Measurements from ENCODE around the gene NHSL2.

Gene NHSL2

GRCh38 chrX:72016881-72017783 lies 106.5 kb downstream of the NHSL2 start:
- TF ChIP-seq CTCF (IDR thresholded peaks at IDR 0.05; ENCODE audit: low read depth, low read length), result no peak
- TF ChIP-seq EZH2phosphoT487 (IDR thresholded peaks at IDR 0.05; ENCODE audit: low read depth), result no peak
- H3K9ac ChIP-seq (ENCODE audit: low read length), result no peak overlapping the region
- H4K20me1 ChIP-seq (ENCODE audit: insufficient read depth, low read length), result no peaks in the 10 kb centered on the region
- no peaks in the 10 kb centered on the region for H3K36me3 ChIP-seq (replicated peaks; ENCODE audit: low read depth, low read length)
- no peak overlapping the region for H2AFZ ChIP-seq (ENCODE audit: low read depth, low read length)
- peaks cover 10% of the 10 kb centered on the region for H3K27me3 ChIP-seq (ENCODE audit: low read depth, low read length)
- H3K4me3 ChIP-seq (ENCODE audit: low read length), result no peak overlapping the region
- H3K9me3 ChIP-seq (ENCODE audit: insufficient read depth, low read length), result no peaks in the 10 kb centered on the region
- no peaks in the 10 kb centered on the region for H3K79me2 ChIP-seq (ENCODE audit: low read length)
- peaks cover 26% of the 10 kb centered on the region for H3K4me1 ChIP-seq (ENCODE audit: low read length)
- no peak overlapping the region for H3K27ac ChIP-seq (ENCODE audit: low read length)
- H3K4me2 ChIP-seq (ENCODE audit: low read length), result no peak overlapping the region

DNA sequence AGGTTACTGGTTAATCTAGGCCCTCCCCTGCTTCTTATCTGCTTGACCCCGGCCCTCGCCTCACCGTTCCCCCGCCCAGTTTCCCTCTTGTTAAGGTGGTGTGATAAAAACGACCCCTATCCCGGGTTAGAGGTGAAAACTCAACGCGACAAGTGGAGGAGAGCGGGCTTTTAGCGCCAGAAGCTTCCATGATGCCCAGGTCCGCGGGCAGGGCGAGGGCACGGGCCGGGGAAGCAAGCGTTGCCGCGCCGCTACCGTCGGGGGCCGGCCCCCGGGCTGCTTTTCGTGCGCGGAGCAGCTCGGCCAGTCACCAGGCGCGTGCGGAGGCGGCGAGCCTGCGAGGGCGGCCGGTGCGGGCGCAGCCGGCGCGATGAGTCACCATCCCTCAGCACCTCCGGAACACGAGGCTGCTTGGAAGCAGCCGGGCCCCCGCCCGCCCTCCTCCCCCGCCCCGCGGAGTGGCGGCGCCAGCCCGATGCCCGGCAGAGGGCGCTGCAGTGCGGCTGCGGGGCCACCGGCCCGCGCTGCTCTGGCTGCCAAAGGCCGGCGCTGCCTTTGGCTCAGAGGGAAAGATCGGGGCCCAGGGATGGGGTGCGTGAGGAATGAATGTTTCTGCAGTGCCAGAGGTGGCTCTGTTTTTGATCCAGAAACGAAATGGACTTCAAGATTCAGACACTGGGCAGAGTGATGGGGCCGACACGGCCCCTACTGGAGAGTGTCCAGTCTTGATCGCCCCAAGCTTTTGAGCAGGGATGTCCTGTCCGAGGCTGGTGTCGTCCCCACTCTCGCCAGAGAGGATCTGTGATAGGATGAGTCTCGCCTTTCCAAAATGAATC lies 107.8 kb downstream of the NHSL2 start:
- Histone ChIP-seq H3K9me3 (ENCODE audit: insufficient read depth, low read length) (no peaks in the 10 kb centered on the region), H3K27ac (ENCODE audit: low read length) (no peak overlapping the region), H3K4me3 (ENCODE audit: low read length) (no peak overlapping the region), H2AFZ (ENCODE audit: low read depth, low read length) (no peak overlapping the region), H3K4me2 (ENCODE audit: low read length) (peak overlapping the region; percentile 29), H3K79me2 (ENCODE audit: low read length) (no peaks in the 10 kb centered on the region), H3K9ac (ENCODE audit: low read length) (no peak overlapping the region), H3K27me3 (ENCODE audit: low read depth, low read length) (peaks cover 10% of the 10 kb centered on the region), H3K36me3 (replicated peaks; ENCODE audit: low read depth, low read length) (no peaks in the 10 kb centered on the region), H4K20me1 (ENCODE audit: insufficient read depth, low read length) (no peaks in the 10 kb centered on the region), H3K4me1 (ENCODE audit: low read length) (peaks cover 27% of the 10 kb centered on the region)
- peak; percentile 53 for TF ChIP-seq CTCF (IDR thresholded peaks at IDR 0.05; ENCODE audit: low read depth, low read length)
- TF ChIP-seq EZH2phosphoT487 (IDR thresholded peaks at IDR 0.05; ENCODE audit: low read depth), result no peak

DNA sequence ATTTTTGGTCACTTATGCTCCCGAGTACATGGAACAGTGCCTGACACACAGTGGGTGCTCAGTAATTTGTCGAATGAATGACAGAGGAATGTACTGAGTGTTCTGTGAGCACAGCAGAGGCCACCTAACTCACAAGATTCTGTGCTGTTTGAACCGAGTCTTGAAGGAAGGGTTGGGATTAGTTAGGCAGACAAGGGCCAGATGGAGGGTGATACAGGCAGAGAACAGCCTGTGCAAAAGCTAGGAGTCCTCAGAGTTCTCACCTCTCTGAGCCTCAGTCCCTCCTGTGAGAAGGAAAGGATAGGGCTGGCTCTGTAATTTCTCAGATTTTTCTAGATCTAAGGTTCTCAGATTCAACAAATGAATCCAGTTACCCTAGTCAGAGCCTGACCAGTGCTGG lies 108.8 kb downstream of the NHSL2 start:
- no peak overlapping the region for H3K4me2 ChIP-seq (ENCODE audit: low read length)
- no peak overlapping the region for H3K9ac ChIP-seq (ENCODE audit: low read length)
- no peaks in the 10 kb centered on the region for H3K79me2 ChIP-seq (ENCODE audit: low read length)
- TF ChIP-seq EZH2phosphoT487 (IDR thresholded peaks at IDR 0.05; ENCODE audit: low read depth), result no peak
- no peak overlapping the region for H3K27ac ChIP-seq (ENCODE audit: low read length)
- no peak overlapping the region for H3K4me3 ChIP-seq (ENCODE audit: low read length)
- H2AFZ ChIP-seq (ENCODE audit: low read depth, low read length), result no peak overlapping the region
- H3K36me3 ChIP-seq (replicated peaks; ENCODE audit: low read depth, low read length), result no peaks in the 10 kb centered on the region
- H3K4me1 ChIP-seq (ENCODE audit: low read length), result peaks cover 27% of the 10 kb centered on the region
- H3K9me3 ChIP-seq (ENCODE audit: insufficient read depth, low read length), result no peaks in the 10 kb centered on the region
- no peaks in the 10 kb centered on the region for H4K20me1 ChIP-seq (ENCODE audit: insufficient read depth, low read length)
- H3K27me3 ChIP-seq (ENCODE audit: low read depth, low read length), result peaks cover 10% of the 10 kb centered on the region

DNA sequence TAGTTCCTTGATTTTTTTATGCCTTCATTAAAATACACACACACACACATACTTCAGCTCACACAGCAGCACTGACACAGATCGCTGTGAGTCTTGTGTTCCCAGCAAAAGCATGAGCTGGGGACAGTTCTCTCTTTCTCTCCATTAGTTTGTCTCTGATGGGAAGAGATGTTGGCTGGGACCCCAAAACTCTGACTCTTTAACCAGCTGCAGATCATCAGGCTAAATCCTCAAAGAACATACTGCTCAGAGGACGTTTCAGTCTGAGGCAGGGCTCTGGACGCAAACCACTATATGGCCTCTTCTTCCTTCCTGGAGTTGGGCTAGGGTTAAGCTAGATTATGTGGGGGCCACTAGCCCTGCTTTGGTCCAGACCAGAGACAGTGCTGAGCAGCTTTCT lies 109.6 kb downstream of the NHSL2 start:
- Histone ChIP-seq H3K36me3 (replicated peaks; ENCODE audit: low read depth, low read length) (no peaks in the 10 kb centered on the region), H3K4me1 (ENCODE audit: low read length) (peaks cover 27% of the 10 kb centered on the region), H3K27me3 (ENCODE audit: low read depth, low read length) (peaks cover 8% of the 10 kb centered on the region)

More for the DNA sequence above, 109.6 kb downstream of the NHSL2 start:
- Histone ChIP-seq H4K20me1 (ENCODE audit: insufficient read depth, low read length) (no peaks in the 10 kb centered on the region), H2AFZ (ENCODE audit: low read depth, low read length) (no peak overlapping the region), H3K4me3 (ENCODE audit: low read length) (no peak overlapping the region), H3K79me2 (ENCODE audit: low read length) (no peaks in the 10 kb centered on the region), H3K4me2 (ENCODE audit: low read length) (peak overlapping the region; percentile 53), H3K9me3 (ENCODE audit: insufficient read depth, low read length) (no peaks in the 10 kb centered on the region), H3K9ac (ENCODE audit: low read length) (no peak overlapping the region), H3K27ac (ENCODE audit: low read length) (no peak overlapping the region)
- no peak for TF ChIP-seq EZH2phosphoT487 (IDR thresholded peaks at IDR 0.05; ENCODE audit: low read depth)
- no peak for TF ChIP-seq CTCF (IDR thresholded peaks at IDR 0.05; ENCODE audit: low read depth, low read length)
